WTC11 (cell line): ENCODE results near the gene P2RY10. TPM values are rescaled to one million over a fixed set of nuclear protein-coding genes. Genes with fewer than 3 reads are reported as not detected.
"Not testable (repeated sequence)": the region's sequence is repeated elsewhere in the genome, so short reads cannot be mapped to it uniquely, and the experiment has no call there.

Experiments used
- ATAC-seq: fragments of 200-7000 bp; cut with Tn5 transposase; 2 replicates; pipeline ENCODE4 v1.10.0; 2021; ENCODE audit warnings: mild to moderate bottlenecking, moderate library complexity
- CTCF ChIA-PET: fragments of 300-600 bp; sonication (Branson Sonifier 250); formaldehyde crosslinking; loops from one replicate; lab custom pipeline; 2021; ENCODE audit warnings: antibody characterized with exemption; lab: Charles Lee
- POLR2A ChIA-PET: fragments of 350-600 bp; sonication (Branson Sonifier 250); formaldehyde crosslinking; loops from one replicate; lab custom pipeline; 2021; ENCODE audit warnings: antibody characterized with exemption; lab: Charles Lee
- DNase-seq: peaks from one replicate; pipeline ENCODE4 v3.0.0; 2021; ENCODE audit warnings: low spot score
- H3K27ac Mint-ChIP-seq: 2 replicates; pipeline ENCODE4 v1.8.0; 2021; ENCODE audit warnings: mixed read lengths
- H3K27me3 Mint-ChIP-seq: 2 replicates; pipeline ENCODE4 v1.8.0; 2021; ENCODE audit warnings: low read depth, mild to moderate bottlenecking, moderate library complexity, mixed read lengths
- H3K36me3 Mint-ChIP-seq: 2 replicates; pipeline ENCODE4 v1.8.0; 2021; ENCODE audit warnings: mixed read lengths
- H3K4me1 Mint-ChIP-seq: 2 replicates; pipeline ENCODE4 v1.8.0; 2022; ENCODE audit warnings: mixed read lengths
- H3K4me3 Mint-ChIP-seq: 2 replicates; pipeline ENCODE4 v1.8.0; 2021; ENCODE audit warnings: mild to moderate bottlenecking, moderate library complexity, mixed read lengths
- H3K9me3 Mint-ChIP-seq: 2 replicates; pipeline ENCODE4 v1.8.0; 2021; ENCODE audit warnings: mixed read lengths
- ATF1 ChIP-seq: sonication (generic); formaldehyde crosslinking; IDR thresholded peaks from 2 replicates; pipeline ENCODE4 v1.8.1; 2023; ENCODE audit warnings: mild to moderate bottlenecking, moderate library complexity, missing genetic modification reagents
- FOXP1 ChIP-seq: sonication (generic); formaldehyde crosslinking; IDR thresholded peaks from 2 replicates; pipeline ENCODE4 v1.8.0; 2022; ENCODE audit warnings: missing genetic modification reagents, mild to moderate bottlenecking, moderate library complexity, borderline replicate concordance
- GRHL2 ChIP-seq: fragments of 250-450 bp; sonication (Bioruptor Pico); IDR thresholded peaks from 2 replicates; pipeline ENCODE4 v1.8.0; 2022; ENCODE audit warnings: mild to moderate bottlenecking, moderate library complexity; ENCODE audit not compliant: insufficient replicate concordance, severe bottlenecking
- MYBL2 ChIP-seq: sonication (generic); formaldehyde crosslinking; IDR thresholded peaks from 2 replicates; pipeline ENCODE4 v1.8.1; 2023; ENCODE audit warnings: mild to moderate bottlenecking, moderate library complexity, missing genetic modification reagents
- OVOL2 ChIP-seq: fragments of 250-450 bp; sonication (Bioruptor Pico); IDR thresholded peaks from 2 replicates; pipeline ENCODE4 v1.9.0; 2021; ENCODE audit warnings: mild to moderate bottlenecking, borderline replicate concordance
- RELA ChIP-seq: sonication (generic); formaldehyde crosslinking; IDR thresholded peaks from 2 replicates; pipeline ENCODE4 v1.8.1; 2022; ENCODE audit warnings: missing genetic modification reagents, mild to moderate bottlenecking, borderline replicate concordance
- SMAD4 ChIP-seq: sonication (generic); formaldehyde crosslinking; IDR thresholded peaks from 2 replicates; pipeline ENCODE4 v1.8.0; 2022; ENCODE audit warnings: mild to moderate bottlenecking, missing genetic modification reagents
- TEAD4 ChIP-seq: sonication (generic); formaldehyde crosslinking; IDR thresholded peaks from 2 replicates; pipeline ENCODE4 v1.8.0; 2022; ENCODE audit warnings: mild to moderate bottlenecking, missing genetic modification reagents
- ZNF121 ChIP-seq: sonication (generic); formaldehyde crosslinking; IDR thresholded peaks from 2 replicates; pipeline ENCODE4 v1.8.0; 2023; ENCODE audit warnings: missing genetic modification reagents
- ZNF138 ChIP-seq: sonication (generic); formaldehyde crosslinking; conservative IDR thresholded peaks from 2 replicates; pipeline ENCODE4 v1.8.1; 2022; ENCODE audit warnings: mild to moderate bottlenecking, moderate library complexity, missing genetic modification reagents
- ZNF423 ChIP-seq: fragments of 250-450 bp; sonication (Bioruptor Pico); IDR thresholded peaks from 2 replicates; pipeline ENCODE4 v2.1.2; 2022; ENCODE audit warnings: mild to moderate bottlenecking, moderate library complexity
- ZNF671 ChIP-seq: fragments of 250-450 bp; sonication (Bioruptor Pico); IDR thresholded peaks from 2 replicates; pipeline ENCODE4 v1.8.0; 2021; ENCODE audit warnings: mild to moderate bottlenecking
- total RNA-seq: library from RNA; stranded (reverse); gene quantifications from 3 replicates; pipeline ENCODE4 v1.2.3, GENCODE V29; 2021
- TF ChIP-seq, protein P1 (sequence below): sonication (generic); formaldehyde crosslinking; IDR thresholded peaks from 2 replicates; pipeline ENCODE4 v1.8.1; 2023; ENCODE audit warnings: mild to moderate bottlenecking, moderate library complexity, missing genetic modification reagents
- TF ChIP-seq, protein P2 (sequence below): sonication (generic); formaldehyde crosslinking; IDR thresholded peaks from 2 replicates; pipeline ENCODE4 v1.8.1; 2023; ENCODE audit warnings: mild to moderate bottlenecking, missing genetic modification reagents, borderline replicate concordance
- TF ChIP-seq, protein P3 (sequence below): sonication (generic); formaldehyde crosslinking; IDR thresholded peaks from 2 replicates; pipeline ENCODE4 v1.8.0; 2022; ENCODE audit warnings: mild to moderate bottlenecking, missing genetic modification reagents
- TF ChIP-seq, protein P4 (sequence below): sonication (generic); formaldehyde crosslinking; IDR thresholded peaks from 2 replicates; pipeline ENCODE4 v1.8.1; 2022; ENCODE audit warnings: missing genetic modification reagents, borderline replicate concordance
- TF ChIP-seq, protein P5 (sequence below): sonication (generic); formaldehyde crosslinking; IDR thresholded peaks from 2 replicates; pipeline ENCODE4 v1.8.1; 2023; ENCODE audit warnings: mild to moderate bottlenecking, missing genetic modification reagents, moderate library complexity

Gene P2RY10
- total RNA-seq, 1 experiment from 2014 or later: not detected

DNA sequence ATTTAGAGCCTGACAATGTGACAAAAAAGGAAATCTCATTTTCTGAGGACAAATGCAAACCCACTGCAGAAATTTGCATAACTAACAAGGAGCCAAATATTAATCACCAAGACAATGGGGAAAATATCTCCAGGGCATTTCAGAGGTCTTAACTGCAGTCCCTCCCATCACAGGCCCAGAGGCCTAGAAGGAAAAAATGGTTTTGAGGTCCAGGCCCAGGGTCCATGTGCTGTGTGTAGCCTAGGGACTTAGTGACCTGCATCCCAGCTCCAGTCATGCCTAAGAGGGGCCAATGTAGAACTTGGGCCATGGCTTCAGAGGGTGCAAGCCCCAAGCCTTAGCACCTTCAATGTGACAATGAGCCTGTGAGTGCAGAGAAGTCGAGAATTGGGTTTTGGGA lies 44.2 kb downstream of the P2RY10 start:
- Mint-ChIP-seq H3K27me3 (no peaks in the 10 kb centered on the region), H3K4me1 (peaks cover 19% of the 10 kb centered on the region), H3K36me3 (peaks cover 20% of the 10 kb centered on the region), H3K9me3 (peaks cover 30% of the 10 kb centered on the region), H3K4me3 (no peak overlapping the region), H3K27ac (no peak overlapping the region)
- POLR2A ChIA-PET: no interaction called here
- CTCF ChIA-PET: no interaction called here
- TF ChIP-seq GRHL2: no peak
- TF ChIP-seq, protein P1, sequence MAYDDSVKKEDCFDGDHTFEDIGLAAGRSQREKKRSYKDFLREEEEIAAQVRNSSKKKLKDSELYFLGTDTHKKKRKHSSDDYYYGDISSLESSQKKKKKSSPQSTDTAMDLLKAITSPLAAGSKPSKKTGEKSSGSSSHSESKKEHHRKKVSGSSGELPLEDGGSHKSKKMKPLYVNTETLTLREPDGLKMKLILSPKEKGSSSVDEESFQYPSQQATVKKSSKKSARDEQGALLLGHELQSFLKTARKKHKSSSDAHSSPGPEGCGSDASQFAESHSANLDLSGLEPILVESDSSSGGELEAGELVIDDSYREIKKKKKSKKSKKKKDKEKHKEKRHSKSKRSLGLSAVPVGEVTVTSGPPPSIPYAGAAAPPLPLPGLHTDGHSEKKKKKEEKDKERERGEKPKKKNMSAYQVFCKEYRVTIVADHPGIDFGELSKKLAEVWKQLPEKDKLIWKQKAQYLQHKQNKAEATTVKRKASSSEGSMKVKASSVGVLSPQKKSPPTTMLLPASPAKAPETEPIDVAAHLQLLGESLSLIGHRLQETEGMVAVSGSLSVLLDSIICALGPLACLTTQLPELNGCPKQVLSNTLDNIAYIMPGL (CRISPR knock-in tag): no peak
- no peak for TF ChIP-seq MYBL2
- no peak for TF ChIP-seq FOXP1 (CRISPR knock-in tag)
- TF ChIP-seq TEAD4 (CRISPR knock-in tag): no peak
- TF ChIP-seq, protein P2, sequence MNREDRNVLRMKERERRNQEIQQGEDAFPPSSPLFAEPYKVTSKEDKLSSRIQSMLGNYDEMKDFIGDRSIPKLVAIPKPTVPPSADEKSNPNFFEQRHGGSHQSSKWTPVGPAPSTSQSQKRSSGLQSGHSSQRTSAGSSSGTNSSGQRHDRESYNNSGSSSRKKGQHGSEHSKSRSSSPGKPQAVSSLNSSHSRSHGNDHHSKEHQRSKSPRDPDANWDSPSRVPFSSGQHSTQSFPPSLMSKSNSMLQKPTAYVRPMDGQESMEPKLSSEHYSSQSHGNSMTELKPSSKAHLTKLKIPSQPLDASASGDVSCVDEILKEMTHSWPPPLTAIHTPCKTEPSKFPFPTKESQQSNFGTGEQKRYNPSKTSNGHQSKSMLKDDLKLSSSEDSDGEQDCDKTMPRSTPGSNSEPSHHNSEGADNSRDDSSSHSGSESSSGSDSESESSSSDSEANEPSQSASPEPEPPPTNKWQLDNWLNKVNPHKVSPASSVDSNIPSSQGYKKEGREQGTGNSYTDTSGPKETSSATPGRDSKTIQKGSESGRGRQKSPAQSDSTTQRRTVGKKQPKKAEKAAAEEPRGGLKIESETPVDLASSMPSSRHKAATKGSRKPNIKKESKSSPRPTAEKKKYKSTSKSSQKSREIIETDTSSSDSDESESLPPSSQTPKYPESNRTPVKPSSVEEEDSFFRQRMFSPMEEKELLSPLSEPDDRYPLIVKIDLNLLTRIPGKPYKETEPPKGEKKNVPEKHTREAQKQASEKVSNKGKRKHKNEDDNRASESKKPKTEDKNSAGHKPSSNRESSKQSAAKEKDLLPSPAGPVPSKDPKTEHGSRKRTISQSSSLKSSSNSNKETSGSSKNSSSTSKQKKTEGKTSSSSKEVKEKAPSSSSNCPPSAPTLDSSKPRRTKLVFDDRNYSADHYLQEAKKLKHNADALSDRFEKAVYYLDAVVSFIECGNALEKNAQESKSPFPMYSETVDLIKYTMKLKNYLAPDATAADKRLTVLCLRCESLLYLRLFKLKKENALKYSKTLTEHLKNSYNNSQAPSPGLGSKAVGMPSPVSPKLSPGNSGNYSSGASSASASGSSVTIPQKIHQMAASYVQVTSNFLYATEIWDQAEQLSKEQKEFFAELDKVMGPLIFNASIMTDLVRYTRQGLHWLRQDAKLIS (CRISPR knock-in tag): no peak
- TF ChIP-seq ZNF423 (CRISPR knock-in tag): no peak
- TF ChIP-seq, protein P3, sequence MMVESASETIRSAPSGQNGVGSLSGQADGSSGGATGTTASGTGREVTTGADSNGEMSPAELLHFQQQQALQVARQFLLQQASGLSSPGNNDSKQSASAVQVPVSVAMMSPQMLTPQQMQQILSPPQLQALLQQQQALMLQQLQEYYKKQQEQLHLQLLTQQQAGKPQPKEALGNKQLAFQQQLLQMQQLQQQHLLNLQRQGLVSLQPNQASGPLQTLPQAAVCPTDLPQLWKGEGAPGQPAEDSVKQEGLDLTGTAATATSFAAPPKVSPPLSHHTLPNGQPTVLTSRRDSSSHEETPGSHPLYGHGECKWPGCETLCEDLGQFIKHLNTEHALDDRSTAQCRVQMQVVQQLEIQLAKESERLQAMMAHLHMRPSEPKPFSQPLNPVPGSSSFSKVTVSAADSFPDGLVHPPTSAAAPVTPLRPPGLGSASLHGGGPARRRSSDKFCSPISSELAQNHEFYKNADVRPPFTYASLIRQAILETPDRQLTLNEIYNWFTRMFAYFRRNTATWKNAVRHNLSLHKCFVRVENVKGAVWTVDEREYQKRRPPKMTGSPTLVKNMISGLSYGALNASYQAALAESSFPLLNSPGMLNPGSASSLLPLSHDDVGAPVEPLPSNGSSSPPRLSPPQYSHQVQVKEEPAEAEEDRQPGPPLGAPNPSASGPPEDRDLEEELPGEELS: no peak
- no peak for TF ChIP-seq RELA (CRISPR knock-in tag)
- no peak for TF ChIP-seq ZNF138
- TF ChIP-seq OVOL2: no peak
- TF ChIP-seq ATF1 (CRISPR knock-in tag): no peak
- TF ChIP-seq, protein P4, sequence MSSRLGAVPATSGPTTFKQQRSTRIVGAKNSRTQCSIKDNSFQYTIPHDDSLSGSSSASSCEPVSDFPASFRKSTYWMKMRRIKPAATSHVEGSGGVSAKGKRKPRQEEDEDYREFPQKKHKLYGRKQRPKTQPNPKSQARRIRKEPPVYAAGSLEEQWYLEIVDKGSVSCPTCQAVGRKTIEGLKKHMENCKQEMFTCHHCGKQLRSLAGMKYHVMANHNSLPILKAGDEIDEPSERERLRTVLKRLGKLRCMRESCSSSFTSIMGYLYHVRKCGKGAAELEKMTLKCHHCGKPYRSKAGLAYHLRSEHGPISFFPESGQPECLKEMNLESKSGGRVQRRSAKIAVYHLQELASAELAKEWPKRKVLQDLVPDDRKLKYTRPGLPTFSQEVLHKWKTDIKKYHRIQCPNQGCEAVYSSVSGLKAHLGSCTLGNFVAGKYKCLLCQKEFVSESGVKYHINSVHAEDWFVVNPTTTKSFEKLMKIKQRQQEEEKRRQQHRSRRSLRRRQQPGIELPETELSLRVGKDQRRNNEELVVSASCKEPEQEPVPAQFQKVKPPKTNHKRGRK (CRISPR knock-in tag): no peak
- no peak for TF ChIP-seq ZNF121 (CRISPR knock-in tag)
- TF ChIP-seq SMAD4 (CRISPR knock-in tag): no peak
- DNase-seq (no peak), ATAC-seq (no peak)

DNA sequence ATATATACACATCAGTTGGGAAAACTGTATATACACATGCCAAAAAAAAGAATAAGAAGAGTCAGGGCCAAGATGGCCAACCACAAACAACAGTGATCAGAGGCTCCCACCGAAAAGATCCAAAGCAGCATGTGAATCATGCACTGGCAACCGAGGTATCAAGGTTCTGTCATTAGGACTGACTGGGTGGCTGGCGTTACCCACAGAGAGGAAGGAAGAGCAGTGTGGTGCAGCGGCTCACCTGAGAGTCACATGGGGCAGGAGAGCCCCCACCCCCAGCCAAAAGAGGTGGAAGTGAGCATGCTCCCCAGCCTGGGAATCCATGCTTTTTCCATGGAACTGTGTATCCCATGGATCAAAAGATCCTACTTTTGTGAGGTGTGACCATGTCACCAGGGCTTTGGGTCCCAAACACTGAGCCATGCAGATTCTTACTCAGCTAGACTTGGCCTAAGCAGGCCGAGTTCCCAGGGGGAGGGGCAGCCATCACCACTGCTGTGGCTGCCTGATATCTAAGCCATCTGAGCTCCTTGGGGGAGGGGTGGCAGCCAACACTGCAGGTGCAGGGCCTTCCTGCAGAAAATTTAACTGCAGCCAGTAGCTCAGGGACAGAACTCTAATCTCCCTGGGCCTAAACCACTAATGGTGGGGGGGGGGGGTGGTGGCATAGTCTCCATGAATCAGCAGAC lies 52.8 kb downstream of the P2RY10 start:
- H3K27ac Mint-ChIP-seq: no peak overlapping the region
- no peaks in the 10 kb centered on the region for H3K36me3 Mint-ChIP-seq
- ChIA-PET POLR2A (interaction anchor here (0.6 kb wide), 1 partner anchor 138 kb away, joined by 7 read pairs; no protein-coding TSS in a partner anchor), CTCF (no interaction called here)
- H3K4me1 Mint-ChIP-seq: 0 out of 2 replicates have a peak, but pooled peaks cover 2% of the 10 kb centered on the region
- H3K4me3 Mint-ChIP-seq: no peak overlapping the region
- peaks cover 11% of the 10 kb centered on the region; the same call in 1 of the 2 replicates for H3K9me3 Mint-ChIP-seq
- DNase-seq: peak; percentile 10
- TF ChIP-seq, protein P5, sequence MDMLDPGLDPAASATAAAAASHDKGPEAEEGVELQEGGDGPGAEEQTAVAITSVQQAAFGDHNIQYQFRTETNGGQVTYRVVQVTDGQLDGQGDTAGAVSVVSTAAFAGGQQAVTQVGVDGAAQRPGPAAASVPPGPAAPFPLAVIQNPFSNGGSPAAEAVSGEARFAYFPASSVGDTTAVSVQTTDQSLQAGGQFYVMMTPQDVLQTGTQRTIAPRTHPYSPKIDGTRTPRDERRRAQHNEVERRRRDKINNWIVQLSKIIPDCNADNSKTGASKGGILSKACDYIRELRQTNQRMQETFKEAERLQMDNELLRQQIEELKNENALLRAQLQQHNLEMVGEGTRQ (CRISPR knock-in tag): no peak
- TF ChIP-seq ZNF671 (no peak), ATF1 (CRISPR knock-in tag) (no peak)
- H3K27me3 Mint-ChIP-seq: no peaks in the 10 kb centered on the region
- ATAC-seq: no peak

DNA sequence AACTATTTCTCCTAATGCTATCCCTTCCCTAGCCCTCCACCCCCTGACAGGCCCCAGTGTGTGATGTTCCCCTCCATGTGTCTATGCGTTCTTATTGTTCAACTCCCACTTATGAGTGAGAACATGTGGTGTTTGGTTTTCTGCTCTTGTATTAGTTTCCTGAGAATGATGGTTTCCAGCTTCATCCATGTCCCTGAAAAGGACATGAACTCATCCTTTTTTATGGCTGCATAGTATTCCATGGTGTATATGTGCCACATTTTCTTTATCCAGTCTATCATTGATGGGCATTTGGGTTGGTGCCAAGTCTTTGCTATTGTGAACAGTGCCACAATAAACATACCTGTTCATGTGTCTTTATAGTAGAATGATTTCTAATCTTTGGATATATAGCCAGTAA lies 62.3 kb downstream of the P2RY10 start:
- H3K4me3 Mint-ChIP-seq, POLR2A ChIA-PET, H3K4me1 Mint-ChIP-seq, H3K27me3 Mint-ChIP-seq, DNase-seq, H3K27ac Mint-ChIP-seq, H3K36me3 Mint-ChIP-seq, ATAC-seq, CTCF ChIA-PET: not testable (repeated sequence)
- peaks cover 39% of the 10 kb centered on the region for H3K9me3 Mint-ChIP-seq
